ENCODE results near the gene TDRD12. TPM values are rescaled to one million over a fixed set of nuclear protein-coding genes. Genes with fewer than 3 reads are reported as not detected.

Gene TDRD12
- polyA plus RNA-seq, 3 donors, result 0.05 TPM; not detected in 2

- Mint-ChIP-seq H3K9me3 (peaks cover 0 to 2% (median 0%) of the 10 kb centered on the region in 7 donors), H3K4me3 (no peak overlapping the region), H3K36me3 (no peaks in the 10 kb centered on the region), H3K27me3 (ENCODE audit: low read depth in 3 of 3) (peaks cover 0 to 2% (median 1%) of the 10 kb centered on the region in 3 donors), H3K27ac (no peak overlapping the region), H3K4me1 (no peaks in the 10 kb centered on the region)
- no peak overlapping the region for H3K27ac ChIP-seq (ENCODE audit: low read depth in 1 of 2, low read length in 2 of 2)
- TF ChIP-seq, protein P1, sequence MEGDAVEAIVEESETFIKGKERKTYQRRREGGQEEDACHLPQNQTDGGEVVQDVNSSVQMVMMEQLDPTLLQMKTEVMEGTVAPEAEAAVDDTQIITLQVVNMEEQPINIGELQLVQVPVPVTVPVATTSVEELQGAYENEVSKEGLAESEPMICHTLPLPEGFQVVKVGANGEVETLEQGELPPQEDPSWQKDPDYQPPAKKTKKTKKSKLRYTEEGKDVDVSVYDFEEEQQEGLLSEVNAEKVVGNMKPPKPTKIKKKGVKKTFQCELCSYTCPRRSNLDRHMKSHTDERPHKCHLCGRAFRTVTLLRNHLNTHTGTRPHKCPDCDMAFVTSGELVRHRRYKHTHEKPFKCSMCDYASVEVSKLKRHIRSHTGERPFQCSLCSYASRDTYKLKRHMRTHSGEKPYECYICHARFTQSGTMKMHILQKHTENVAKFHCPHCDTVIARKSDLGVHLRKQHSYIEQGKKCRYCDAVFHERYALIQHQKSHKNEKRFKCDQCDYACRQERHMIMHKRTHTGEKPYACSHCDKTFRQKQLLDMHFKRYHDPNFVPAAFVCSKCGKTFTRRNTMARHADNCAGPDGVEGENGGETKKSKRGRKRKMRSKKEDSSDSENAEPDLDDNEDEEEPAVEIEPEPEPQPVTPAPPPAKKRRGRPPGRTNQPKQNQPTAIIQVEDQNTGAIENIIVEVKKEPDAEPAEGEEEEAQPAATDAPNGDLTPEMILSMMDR (IDR thresholded peaks at IDR 0.05), result no peak
- no peaks in the 10 kb centered on the region for H3K27me3 ChIP-seq (ENCODE audit: control insufficient read depth in 2 of 2, insufficient read depth in 2 of 2, low read length in 2 of 2)
- H3K9ac ChIP-seq (ENCODE audit: insufficient read depth, low read length, poor library complexity, severe bottlenecking), result no peak overlapping the region
- H4K20me1 ChIP-seq (ENCODE audit: insufficient read depth, low read length), result no peaks in the 10 kb centered on the region
- no peak overlapping the region for H3K4me2 ChIP-seq (replicated peaks; ENCODE audit: extremely low read depth, low read length, poor library complexity, severe bottlenecking)
- no peaks in the 10 kb centered on the region for H3K36me3 ChIP-seq (replicated peaks in 1 of 2; ENCODE audit: control insufficient read depth in 1 of 2, insufficient read depth in 2 of 2, low read length in 2 of 2)
- 93% methylated on average over 3 of the region's 14 CpGs for WGBS (ENCODE audit: insufficient coverage)
- H3K4me1 ChIP-seq (ENCODE audit: control insufficient read depth in 1 of 2, insufficient read depth in 2 of 2, low read length in 2 of 2), result no peaks in the 10 kb centered on the region
- no peak overlapping the region for H3K4me3 ChIP-seq (replicated peaks in 1 of 3; ENCODE audit: low read depth in 2 of 3, low read length in 3 of 3)
- DNase-seq, result no peak
- H3K79me2 ChIP-seq (ENCODE audit: insufficient read depth, low read length), result no peaks in the 10 kb centered on the region
- no peak overlapping the region for H2AFZ ChIP-seq (ENCODE audit: insufficient read depth, low read depth, low read length, poor library complexity, severe bottlenecking)
- intact Hi-C loops (cut with micrococcal nuclease), result no loop called here
- no peaks in the 10 kb centered on the region for H3K9me3 ChIP-seq (replicated peaks in 1 of 2; ENCODE audit: control insufficient read depth in 1 of 2, insufficient read depth in 1 of 2, low read length in 2 of 2)
These were observed 143.2 kb downstream of the TDRD12 start for GRCh38 chr19:32862741-32863140.

GRCh38 chr19:32863301-32863700 lies 143.7 kb downstream of the TDRD12 start:
- Histone ChIP-seq H3K4me1 (ENCODE audit: control insufficient read depth in 1 of 2, insufficient read depth in 2 of 2, low read length in 2 of 2) (no peaks in the 10 kb centered on the region), H3K9ac (ENCODE audit: insufficient read depth, low read length, poor library complexity, severe bottlenecking) (no peak overlapping the region), H3K9me3 (replicated peaks in 1 of 2; ENCODE audit: control insufficient read depth in 1 of 2, insufficient read depth in 1 of 2, low read length in 2 of 2) (no peaks in the 10 kb centered on the region), H3K4me2 (replicated peaks; ENCODE audit: extremely low read depth, low read length, poor library complexity, severe bottlenecking) (no peak overlapping the region), H2AFZ (ENCODE audit: insufficient read depth, low read depth, low read length, poor library complexity, severe bottlenecking) (no peak overlapping the region), H3K27me3 (ENCODE audit: control insufficient read depth in 2 of 2, insufficient read depth in 2 of 2, low read length in 2 of 2) (no peaks in the 10 kb centered on the region), H3K4me3 (replicated peaks in 1 of 3; ENCODE audit: low read depth in 2 of 3, low read length in 3 of 3) (no peak overlapping the region), H3K27ac (ENCODE audit: low read depth in 1 of 2, low read length in 2 of 2) (no peak overlapping the region), H4K20me1 (ENCODE audit: insufficient read depth, low read length) (no peaks in the 10 kb centered on the region), H3K79me2 (ENCODE audit: insufficient read depth, low read length) (no peaks in the 10 kb centered on the region), H3K36me3 (replicated peaks in 1 of 2; ENCODE audit: control insufficient read depth in 1 of 2, insufficient read depth in 2 of 2, low read length in 2 of 2) (no peaks in the 10 kb centered on the region)
- Mint-ChIP-seq H3K27ac (no peak overlapping the region), H3K4me1 (no peaks in the 10 kb centered on the region), H3K36me3 (no peaks in the 10 kb centered on the region), H3K27me3 (ENCODE audit: low read depth in 3 of 3) (peaks cover 0 to 2% (median 1%) of the 10 kb centered on the region in 3 donors), H3K9me3 (peaks cover 0 to 2% (median 0%) of the 10 kb centered on the region in 7 donors), H3K4me3 (no peak overlapping the region)
- DNase-seq, result no peak
- 92% methylated on average over 4 of the region's 8 CpGs for WGBS (ENCODE audit: insufficient coverage)
- intact Hi-C loops (cut with micrococcal nuclease), result no loop called here
- TF ChIP-seq, protein P1 (IDR thresholded peaks at IDR 0.05), result no peak
